UCSD-AML1 (cell line): ENCODE data around the gene CCP110.
A peak's percentile ranks its signal among the peaks of the same experiment; 100 is the strongest.
"Not testable (repeated sequence)": the region's sequence is repeated elsewhere in the genome, so short reads cannot be mapped to it uniquely, and the experiment has no call there.

Experiments
- DNase-seq: peaks from one replicate; lab custom pipeline; 2025; ENCODE audit not compliant: unreplicated experiment; lab: John Stamatoyannopoulos, UW

The CCP110 gene

GRCh38 chr16:19543278-19543996 lies 19.7 kb downstream of the CCP110 start:
- not testable (repeated sequence) for DNase-seq

- no peak for DNase-seq
These were observed 24.4 kb downstream of the CCP110 start for GRCh38 chr16:19548144-19548543.

- DNase-seq, result no peak
These were observed 25.9 kb downstream of the CCP110 start for GRCh38 chr16:19549673-19550072.

- peak; percentile 98 for DNase-seq
These were observed 31.6 kb downstream of the CCP110 start, which contains the start of gene VPS35L for GRCh38 chr16:19555186-19555937. Gene VPS35L (plus strand): TSS chr16:19555703. CDS start chr16:19555730, 27 bp downstream.

GRCh38 chr16:19555938-19556771 lies 32.4 kb downstream of the CCP110 start:
- DNase-seq, result peak; percentile 57

GRCh38 chr16:19559242-19559910 lies 35.6 kb downstream of the CCP110 start:
- peak; percentile 17 for DNase-seq

GRCh38 chr16:19560078-19560477 lies 36.3 kb downstream of the CCP110 start:
- DNase-seq, result no peak

- DNase-seq, result no peak
These were observed 39.6 kb downstream of the CCP110 start for GRCh38 chr16:19563377-19563776.

GRCh38 chr16:19566362-19566761 lies 42.6 kb downstream of the CCP110 start:
- DNase-seq, result no peak

- no peak for DNase-seq
These were observed 43.8 kb downstream of the CCP110 start for GRCh38 chr16:19567560-19567959.

- DNase-seq, result no peak
These were observed 50.3 kb downstream of the CCP110 start for GRCh38 chr16:19573997-19574396.

GRCh38 chr16:19574615-19575014 lies 50.9 kb downstream of the CCP110 start:
- DNase-seq, result no peak

GRCh38 chr16:19578378-19578971 lies 54.7 kb downstream of the CCP110 start:
- DNase-seq, result no peak

GRCh38 chr16:19582050-19582831 lies 58.5 kb downstream of the CCP110 start:
- DNase-seq, result no peak

GRCh38 chr16:19583665-19584300 lies 60.0 kb downstream of the CCP110 start:
- DNase-seq, result no peak

GRCh38 chr16:19588661-19589060 lies 64.9 kb downstream of the CCP110 start:
- no peak for DNase-seq

- DNase-seq, result no peak
These were observed 65.4 kb downstream of the CCP110 start for GRCh38 chr16:19589106-19589505.

GRCh38 chr16:19589771-19590302 lies 66.1 kb downstream of the CCP110 start:
- DNase-seq, result no peak
